GM12878 (cell line): ENCODE data around the gene FOXF1. TPM values are rescaled to one million over a fixed set of nuclear protein-coding genes. Genes with fewer than 3 reads are reported as not detected.

ENCODE experiments used
- ATAC-seq: fragments of 200-7000 bp; cut with Tn5 transposase; 3 replicates; pipeline ENCODE4 v1.9.1; 2020; ENCODE audit warnings: mild to moderate bottlenecking, moderate library complexity
- BruUV-seq: library from RNA; stranded (reverse); fragments of 400-500 nt; replicated peaks from 2 replicates; lab custom pipeline; 2021; lab: Mats Ljungman, UMichigan
- CTCF ChIA-PET: fragments of 300-600 bp; sonication (Branson Sonifier 250); formaldehyde crosslinking; extraction: SDS; loops from one replicate; lab custom pipeline; 2021; ENCODE audit warnings: inconsistent platforms; lab: Yijun Ruan, JAX
- POLR2A ChIA-PET: fragments of 350-600 bp; formaldehyde crosslinking; extraction: SDS; loops from one replicate; lab custom pipeline; 2021; ENCODE audit warnings: inconsistent platforms; lab: Charles Lee
- RAD21 ChIA-PET: fragments of 300-600 bp; sonication (Branson Sonifier 250); formaldehyde crosslinking; loops from one replicate; lab custom pipeline; 2023; ENCODE audit warnings: antibody characterized with exemption; ENCODE audit not compliant: unreplicated experiment; lab: Charles Lee
- SMC1A ChIA-PET: fragments of 300-600 bp; sonication (Branson Sonifier 250); formaldehyde crosslinking; loops from one replicate; lab custom pipeline; 2023; ENCODE audit not compliant: unreplicated experiment, uncharacterized antibody; lab: Charles Lee
- DNase-seq: peaks from one replicate; pipeline ENCODE4 v3.0.0-alpha.2; 2011; ENCODE audit warnings: low read depth, low spot score
- FAIRE-seq: peaks from 3 replicates; lab custom pipeline; 2011; peaks lifted over from hg19 to GRCh38; lab: Jason Lieb, UNC
- H2AFZ ChIP-seq: 2 replicates; pipeline ENCODE4 v1.6.0; 2011; ENCODE audit warnings: low read depth, low read length, control low read depth; ENCODE audit not compliant: control insufficient read depth
- H3K27ac ChIP-seq: 2 replicates; pipeline ENCODE4 v1.5.1; 2011; ENCODE audit warnings: control low read depth; ENCODE audit not compliant: control insufficient read depth, insufficient read depth
- H3K27me3 ChIP-seq, 2 experiments: replicated peaks in 1 of 2; 2 replicates each; pipeline versions ENCODE4 v1.6.0 to v1.6.1; 2011; ENCODE audit warnings: low read length in 1 of 2; ENCODE audit not compliant: control insufficient read depth in 2 of 2, insufficient read depth in 2 of 2
- H3K36me3 ChIP-seq, 2 experiments: 2 replicates each; pipeline ENCODE4 v1.5.1; 2011; ENCODE audit warnings: low read length in 1 of 2; ENCODE audit not compliant: control insufficient read depth in 2 of 2, insufficient read depth in 2 of 2
- H3K4me1 ChIP-seq: 2 replicates; pipeline ENCODE4 v1.6.1; 2011; ENCODE audit warnings: mild to moderate bottlenecking, low read length, moderate library complexity, mixed read lengths; ENCODE audit not compliant: control insufficient read depth, insufficient read depth
- H3K4me2 ChIP-seq: 2 replicates; pipeline ENCODE4 v1.6.0; 2011; ENCODE audit warnings: control low read depth; ENCODE audit not compliant: control insufficient read depth, insufficient read depth
- H3K4me3 ChIP-seq: fragments of 200-600 bp; sonication (generic); 2 replicates; pipeline ENCODE4 v1.5.1; 2016
- H3K79me2 ChIP-seq: 2 replicates; pipeline ENCODE4 v1.6.0; 2011; ENCODE audit warnings: low read length; ENCODE audit not compliant: control insufficient read depth, insufficient read depth
- H3K9ac ChIP-seq: 2 replicates; pipeline ENCODE4 v1.8.0; 2011; ENCODE audit warnings: low read length, control low read depth, mixed read lengths; ENCODE audit not compliant: control insufficient read depth, insufficient read depth
- H3K9me3 ChIP-seq: replicated peaks from 3 replicates; pipeline ENCODE4 v1.5.1; 2011; ENCODE audit warnings: mild to moderate bottlenecking, low read length; ENCODE audit not compliant: control insufficient read depth, insufficient read depth
- H4K20me1 ChIP-seq: 2 replicates; pipeline ENCODE4 v1.6.0; 2011; ENCODE audit not compliant: control insufficient read depth, insufficient read depth
- ASH2L ChIP-seq: fragments of 300-600, 200-600 bp; sonication (generic); IDR thresholded peaks from 2 replicates; pipeline ENCODE4 v1.6.1; 2017; ENCODE audit warnings: low read depth, mild to moderate bottlenecking, borderline replicate concordance
- ATF7 ChIP-seq: fragments of 450-650 bp; IDR thresholded peaks from 2 replicates; pipeline ENCODE4 v1.6.1; 2016; ENCODE audit warnings: low read depth, mild to moderate bottlenecking
- EZH2 ChIP-seq: IDR thresholded peaks from 2 replicates; pipeline ENCODE4 v1.6.1; 2012; ENCODE audit warnings: low read depth, mild to moderate bottlenecking, control low read depth, inconsistent platforms, low read length, borderline replicate concordance; ENCODE audit not compliant: control insufficient read depth
- RBBP5 ChIP-seq: fragments of 200-600 bp; sonication (generic); conservative IDR thresholded peaks from 2 replicates; pipeline ENCODE4 v1.6.1; 2016
- SKIL ChIP-seq: fragments of 450-650 bp; IDR thresholded peaks from 2 replicates; pipeline ENCODE4 v1.6.1; 2017; ENCODE audit warnings: mild to moderate bottlenecking, low read depth, inconsistent platforms; ENCODE audit not compliant: poor library complexity, severe bottlenecking
- ZNF207 ChIP-seq: fragments of 450-650 bp; IDR thresholded peaks from 2 replicates; pipeline ENCODE4 v1.6.1; 2014; ENCODE audit warnings: antibody characterized with exemption, mild to moderate bottlenecking, borderline replicate concordance
- WGBS: methylation state at CpG from one replicate; pipeline ENCODE4 v1.1.6; 2016; ENCODE audit warnings: low lambda C conversion rate; ENCODE audit not compliant: insufficient replicate concordance, insufficient coverage; ENCODE audit errors: missing lambda C conversion rate; 5-methylcytosine and 5-hydroxymethylcytosine counted together
- in situ Hi-C: fragments of 300-500 bp; cut with MboI; formaldehyde crosslinking; loops from 9 replicates; pipeline ENCODE4 v1.14.3; 2018; ENCODE audit warnings: mixed read lengths
- intact Hi-C: fragments of 100-400 bp; cut with micrococcal nuclease; formaldehyde crosslinking; loops from one replicate; pipeline ENCODE4 v1.14.2; 2022; ENCODE audit not compliant: unreplicated experiment
- polyA plus RNA-seq, 11 experiments: library from polyadenylated mRNA; depleted of rRNA in 4 of 11; unstranded in 6 of 11; stranded (reverse) in 5 of 11; fragments of >200 nt; fragmentation: Nextera tagmentation in 4 of 11; fragmentation: Illumina TruSeq in 1 of 11; extraction: Ambion mirVana in 4 of 11; extraction: Trizol in 1 of 11; gene quantifications; 1 replicate in 1 of 11; 2 replicates in 10 of 11; pipeline versions ENCODE4 v1.2.1 to v1.2.3, GENCODE V29; 2011 to 2016; ENCODE audit warnings: inconsistent platforms in 2 of 11, missing spikeins in 2 of 11, low read depth in 1 of 11
- total RNA-seq, 4 experiments: library from RNA; depleted of rRNA in 3 of 4; stranded (reverse); fragments of >200 nt in 3 of 4; fragmentation: Illumina TruSeq in 1 of 4; extraction: Trizol in 1 of 4; gene quantifications; 2 replicates each; pipeline versions ENCODE4 v1.2.1 to v1.2.3, GENCODE V29; 2013 to 2021

The FOXF1 gene
- total and polyA plus RNA-seq, 10 of the 15 experiments (the other 5 are each of a cell fraction or from before 2014, with no cell fraction given): 0.01 TPM; not detected in 9

- in situ Hi-C loops: loop anchor here (5.0 to 10.0 kb wide), 2 partner anchors 445 to 472 kb away; no protein-coding TSS in a partner anchor
These were observed 6.7 kb downstream of the FOXF1 start for GRCh38 chr16:86517033-86517432.

More at GRCh38 chr16:86517033-86517432, 6.7 kb downstream of the FOXF1 start:
- ChIA-PET CTCF (interaction anchor here (0.6 to 5.7 kb wide), 16 partner anchors 11 to 698 kb away, joined by 3 to 37 read pairs (median 5); no protein-coding TSS in a partner anchor), SMC1A (interaction anchor here (0.8 to 1.8 kb wide), 3 partner anchors 175 to 530 kb away, joined by 3 to 6 read pairs (median 3); no protein-coding TSS in a partner anchor), RAD21 (interaction anchor here (0.6 to 1.7 kb wide), 5 partner anchors 441 to 1382 kb away, joined by 3 to 10 read pairs (median 3); no protein-coding TSS in a partner anchor), POLR2A (no interaction called here)
- H3K9me3 ChIP-seq: no peaks in the 10 kb centered on the region
- no peak overlapping the region for H3K27ac ChIP-seq
- H3K4me1 ChIP-seq: no peaks in the 10 kb centered on the region
- peaks cover 8 to 9% of the 10 kb centered on the region in 2 experiments for H3K27me3 ChIP-seq
- no peak overlapping the region for H2AFZ ChIP-seq
- FAIRE-seq (no peak), DNase-seq (no peak), ATAC-seq (no peak)
- H3K79me2 ChIP-seq: no peaks in the 10 kb centered on the region
- WGBS: 46% methylated on average over 9 of the region's 9 CpGs
- no peaks in the 10 kb centered on the region for H3K36me3 ChIP-seq
- intact Hi-C loops: loop anchor here (1.0 to 10.0 kb wide), 2 partner anchors 472 to 696 kb away; no protein-coding TSS in a partner anchor
- no peak overlapping the region for H3K9ac ChIP-seq
- no TSS peak for BruUV-seq
- H4K20me1 ChIP-seq: no peaks in the 10 kb centered on the region
- no peak overlapping the region for H3K4me2 ChIP-seq
- H3K4me3 ChIP-seq: no peak overlapping the region
- TF ChIP-seq RBBP5: no peak
- TF ChIP-seq ATF7: no peak
- TF ChIP-seq SKIL: no peak
- no peak for TF ChIP-seq EZH2
- TF ChIP-seq ASH2L: no peak
- no peak for TF ChIP-seq ZNF207
